ENCODE measurements around the gene LARGE2. TPM values are rescaled to one million over a fixed set of nuclear protein-coding genes. Genes with fewer than 3 reads are reported as not detected.

LARGE2 gene
- total RNA-seq, 1 donor from 2014 or later, result 6.6 TPM

- H3K36me3 ChIP-seq, result peaks cover 0 to 26% of the 10 kb centered on the region in 2 donors
- H3K4me3 ChIP-seq, result no peak overlapping the region
- TF ChIP-seq, protein P1, sequence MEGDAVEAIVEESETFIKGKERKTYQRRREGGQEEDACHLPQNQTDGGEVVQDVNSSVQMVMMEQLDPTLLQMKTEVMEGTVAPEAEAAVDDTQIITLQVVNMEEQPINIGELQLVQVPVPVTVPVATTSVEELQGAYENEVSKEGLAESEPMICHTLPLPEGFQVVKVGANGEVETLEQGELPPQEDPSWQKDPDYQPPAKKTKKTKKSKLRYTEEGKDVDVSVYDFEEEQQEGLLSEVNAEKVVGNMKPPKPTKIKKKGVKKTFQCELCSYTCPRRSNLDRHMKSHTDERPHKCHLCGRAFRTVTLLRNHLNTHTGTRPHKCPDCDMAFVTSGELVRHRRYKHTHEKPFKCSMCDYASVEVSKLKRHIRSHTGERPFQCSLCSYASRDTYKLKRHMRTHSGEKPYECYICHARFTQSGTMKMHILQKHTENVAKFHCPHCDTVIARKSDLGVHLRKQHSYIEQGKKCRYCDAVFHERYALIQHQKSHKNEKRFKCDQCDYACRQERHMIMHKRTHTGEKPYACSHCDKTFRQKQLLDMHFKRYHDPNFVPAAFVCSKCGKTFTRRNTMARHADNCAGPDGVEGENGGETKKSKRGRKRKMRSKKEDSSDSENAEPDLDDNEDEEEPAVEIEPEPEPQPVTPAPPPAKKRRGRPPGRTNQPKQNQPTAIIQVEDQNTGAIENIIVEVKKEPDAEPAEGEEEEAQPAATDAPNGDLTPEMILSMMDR (IDR thresholded peaks at IDR 0.05), result no peak
- TF ChIP-seq POLR2A (IDR thresholded peaks at IDR 0.05), result no peak
- no peak for TF ChIP-seq POLR2AphosphoS5 (IDR thresholded peaks at IDR 0.05; ENCODE audit: insufficient read depth in 1 of 2, low read depth in 1 of 2)
- H3K27ac ChIP-seq, result no peak overlapping the region
- H3K27me3 ChIP-seq, result no peaks in the 10 kb centered on the region
- H3K9me3 ChIP-seq, result no peaks in the 10 kb centered on the region
- DNase-seq (ENCODE audit: extremely low spot score in 2 of 2), result no peak
- no peaks in the 10 kb centered on the region for H3K4me1 ChIP-seq
- intact Hi-C loops (cut with DNase I), result no loop called here
Measured at GRCh38 chr11:45968901-45969300, 46.4 kb downstream of the LARGE2 start.

DNA sequence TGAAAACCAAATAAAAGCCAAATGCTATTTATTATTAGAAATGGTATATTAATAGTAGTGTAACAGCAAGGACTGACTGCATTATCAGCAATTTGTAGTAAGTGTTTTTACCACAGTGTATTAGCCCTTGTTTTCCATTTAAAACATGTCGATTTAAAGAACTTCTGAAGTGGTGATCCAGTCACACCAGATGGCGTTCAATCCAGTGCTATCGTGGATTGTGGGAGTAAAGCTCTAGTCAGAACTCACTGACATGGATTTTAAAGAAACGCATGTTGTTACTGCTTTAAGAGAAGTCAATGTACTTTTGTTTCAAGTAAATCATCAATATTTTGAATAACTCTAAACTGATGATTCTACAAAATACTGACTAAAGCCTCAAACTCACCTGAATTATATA is 51.1 kb downstream of the LARGE2 start:
- H3K27ac ChIP-seq, result no peak overlapping the region
- no peak for TF ChIP-seq POLR2A (IDR thresholded peaks at IDR 0.05)
- no peak for TF ChIP-seq POLR2AphosphoS5 (IDR thresholded peaks at IDR 0.05; ENCODE audit: insufficient read depth in 1 of 2, low read depth in 1 of 2)
- TF ChIP-seq, protein P1 (IDR thresholded peaks at IDR 0.05), result no peak
- peaks cover 0 to 33% of the 10 kb centered on the region in 2 donors for H3K36me3 ChIP-seq
- no peak overlapping the region for H3K4me3 ChIP-seq
- no peak for DNase-seq (ENCODE audit: extremely low spot score in 2 of 2)
- intact Hi-C loops (cut with DNase I), result no loop called here
- H3K4me1 ChIP-seq, result no peaks in the 10 kb centered on the region
- H3K27me3 ChIP-seq, result no peaks in the 10 kb centered on the region
- no peaks in the 10 kb centered on the region for H3K9me3 ChIP-seq

DNA sequence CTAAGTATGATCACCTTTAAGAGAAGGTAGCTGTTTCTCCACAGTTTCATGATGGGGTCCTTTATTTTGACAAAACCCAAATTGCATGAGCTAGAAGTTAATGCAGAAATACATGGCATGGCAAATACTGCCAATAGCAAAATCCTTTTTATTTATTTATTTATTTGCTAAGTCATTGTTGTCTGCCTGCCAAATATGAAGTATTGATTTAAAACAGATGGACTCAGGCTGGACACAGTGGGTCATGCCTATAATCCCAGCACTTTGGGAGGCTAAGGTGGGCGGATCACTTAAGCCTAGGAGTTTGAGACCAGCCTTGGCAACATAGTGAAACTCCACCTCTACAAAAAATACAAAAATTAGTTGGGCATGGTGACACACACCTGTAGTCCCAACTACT is 52.4 kb downstream of the LARGE2 start:
- no peak overlapping the region for H3K4me3 ChIP-seq
- DNase-seq (ENCODE audit: extremely low spot score in 2 of 2), result no peak
- H3K27me3 ChIP-seq, result no peaks in the 10 kb centered on the region
- H3K9me3 ChIP-seq, result no peaks in the 10 kb centered on the region
- H3K4me1 ChIP-seq, result no peaks in the 10 kb centered on the region
- TF ChIP-seq POLR2A (IDR thresholded peaks at IDR 0.05) (no peak), POLR2AphosphoS5 (IDR thresholded peaks at IDR 0.05; ENCODE audit: insufficient read depth in 1 of 2, low read depth in 1 of 2) (no peak)
- TF ChIP-seq, protein P1 (IDR thresholded peaks at IDR 0.05), result no peak
- H3K36me3 ChIP-seq, result peaks cover 0 to 35% of the 10 kb centered on the region in 2 donors
- intact Hi-C loops (cut with DNase I), result no loop called here
- no peak overlapping the region for H3K27ac ChIP-seq

Other genes starting within 250 kb of the LARGE2 start
- 16.7 TPM for gene SLC35C1, start 117.5 kb upstream of the LARGE2 start, total RNA-seq
- gene CRY2, start 75.2 kb upstream of the LARGE2 start, total RNA-seq, result 54.3 TPM
- 7.1 TPM for gene MAPK8IP1, start 37.0 kb upstream of the LARGE2 start, total RNA-seq
- not detected for gene FREY1, start 15.4 kb upstream of the LARGE2 start, total RNA-seq
- 35.8 TPM for gene PEX16, start 4.8 kb upstream of the LARGE2 start, total RNA-seq
- 66.8 TPM for gene PHF21A, start 198.8 kb downstream of the LARGE2 start, total RNA-seq

Measured in vagina (tissue), 2 donors.